HG03196 (cell line): Measurements from ENCODE around the gene VPS54.

Source experiments
- ATAC-seq: cut with Tn5 transposase; IDR thresholded peaks from one replicate; pipeline ENCODE4 v1.9.1; 2021; ENCODE audit not compliant: unreplicated experiment

Gene VPS54

DNA sequence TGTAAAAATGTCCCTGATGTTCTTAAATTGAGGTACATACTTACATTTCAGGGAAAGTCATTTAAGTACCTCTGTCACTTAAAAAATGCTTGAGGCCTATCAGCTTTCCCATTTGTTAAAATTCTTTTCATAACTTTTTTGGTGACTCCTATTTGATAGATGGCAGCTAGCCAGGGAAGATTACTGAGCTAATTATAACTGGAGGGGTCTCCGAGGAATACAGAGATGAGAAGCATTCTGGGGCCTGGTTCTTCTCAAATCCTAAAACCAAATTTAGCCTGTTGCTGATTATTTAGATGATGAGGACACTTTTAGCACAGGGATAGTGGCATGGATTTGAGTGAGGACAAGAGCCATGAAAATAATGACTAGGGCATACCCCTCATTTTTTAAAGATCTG lies 172.7 kb downstream of the VPS54 start:
- no peak for ATAC-seq

DNA sequence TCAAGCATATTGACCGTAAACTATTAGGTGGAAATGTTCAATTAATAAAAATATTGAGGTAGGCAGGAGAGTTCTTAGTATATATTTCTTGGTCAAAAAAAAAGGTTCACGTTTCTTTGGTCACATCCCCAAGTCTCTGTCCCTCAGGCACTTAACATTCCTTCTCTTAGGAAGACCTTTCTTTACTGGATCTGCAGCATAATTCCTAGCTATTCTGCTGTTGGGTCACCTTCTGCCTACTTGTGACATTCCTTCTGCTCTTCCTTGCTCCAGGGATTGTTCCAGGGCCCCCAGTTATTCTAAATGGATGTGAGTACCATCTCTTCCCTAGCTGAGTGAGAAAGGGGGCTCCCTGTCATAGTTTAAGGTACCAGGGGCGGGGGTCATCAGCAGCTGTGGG lies 173.4 kb downstream of the VPS54 start:
- ATAC-seq, result no peak

DNA sequence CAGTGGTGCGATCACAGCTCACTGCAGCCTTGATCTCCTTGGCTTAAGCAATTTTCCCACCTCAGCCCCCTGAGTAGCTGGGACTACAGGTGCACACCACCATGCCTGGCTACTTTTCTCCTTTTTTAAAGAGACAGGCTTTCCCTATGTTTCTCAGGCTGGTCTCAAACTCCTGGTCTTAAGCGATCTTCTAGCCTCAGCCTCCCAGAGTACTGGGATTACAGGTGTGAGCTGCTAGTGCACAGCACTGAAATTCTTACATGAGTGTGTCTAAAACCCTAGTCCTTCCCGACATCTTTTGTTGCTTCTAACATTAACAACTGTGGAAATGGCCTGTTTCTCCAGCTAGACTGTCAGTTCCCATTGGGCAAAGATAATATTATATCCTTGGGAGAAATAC lies 174.6 kb downstream of the VPS54 start:
- ATAC-seq, result no peak

DNA sequence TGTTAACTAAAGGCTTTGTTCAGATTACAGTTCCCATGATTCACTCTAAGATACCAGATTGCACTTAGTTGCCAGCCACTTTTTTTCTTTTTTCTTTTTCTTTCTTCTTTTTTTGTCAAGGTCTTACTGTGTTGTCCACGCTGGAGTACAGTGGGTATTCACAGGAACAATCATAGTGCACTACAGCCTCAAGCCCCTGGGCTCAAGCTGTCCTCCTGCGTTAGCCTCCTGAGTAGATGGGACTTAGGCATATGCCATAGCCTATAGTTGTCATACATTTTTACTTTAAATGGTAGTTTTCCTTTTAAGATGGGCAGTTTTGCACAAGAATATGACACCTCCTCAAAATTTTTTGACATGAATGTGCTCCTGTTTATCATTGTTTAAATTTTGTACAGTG lies 175.4 kb downstream of the VPS54 start:
- ATAC-seq, result no peak

DNA sequence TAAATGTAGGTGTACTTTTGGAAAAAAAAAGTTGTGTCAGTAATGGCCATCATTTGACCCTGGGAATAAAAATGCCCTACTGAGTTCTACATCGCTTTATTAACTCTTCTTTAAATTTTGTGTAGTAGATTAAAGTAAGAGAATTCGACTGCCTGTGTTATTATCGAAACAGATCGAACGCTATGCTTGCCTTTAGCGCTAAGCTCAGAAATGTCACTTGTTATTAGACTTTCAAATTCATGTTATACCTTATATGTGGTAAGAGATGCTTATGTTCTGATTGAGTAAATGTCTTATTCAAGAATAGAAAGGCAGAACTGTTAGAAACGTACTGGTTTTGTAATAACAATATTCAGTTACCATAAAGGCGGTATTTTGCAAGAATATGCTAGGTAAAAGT lies 176.1 kb downstream of the VPS54 start:
- ATAC-seq, result no peak

DNA sequence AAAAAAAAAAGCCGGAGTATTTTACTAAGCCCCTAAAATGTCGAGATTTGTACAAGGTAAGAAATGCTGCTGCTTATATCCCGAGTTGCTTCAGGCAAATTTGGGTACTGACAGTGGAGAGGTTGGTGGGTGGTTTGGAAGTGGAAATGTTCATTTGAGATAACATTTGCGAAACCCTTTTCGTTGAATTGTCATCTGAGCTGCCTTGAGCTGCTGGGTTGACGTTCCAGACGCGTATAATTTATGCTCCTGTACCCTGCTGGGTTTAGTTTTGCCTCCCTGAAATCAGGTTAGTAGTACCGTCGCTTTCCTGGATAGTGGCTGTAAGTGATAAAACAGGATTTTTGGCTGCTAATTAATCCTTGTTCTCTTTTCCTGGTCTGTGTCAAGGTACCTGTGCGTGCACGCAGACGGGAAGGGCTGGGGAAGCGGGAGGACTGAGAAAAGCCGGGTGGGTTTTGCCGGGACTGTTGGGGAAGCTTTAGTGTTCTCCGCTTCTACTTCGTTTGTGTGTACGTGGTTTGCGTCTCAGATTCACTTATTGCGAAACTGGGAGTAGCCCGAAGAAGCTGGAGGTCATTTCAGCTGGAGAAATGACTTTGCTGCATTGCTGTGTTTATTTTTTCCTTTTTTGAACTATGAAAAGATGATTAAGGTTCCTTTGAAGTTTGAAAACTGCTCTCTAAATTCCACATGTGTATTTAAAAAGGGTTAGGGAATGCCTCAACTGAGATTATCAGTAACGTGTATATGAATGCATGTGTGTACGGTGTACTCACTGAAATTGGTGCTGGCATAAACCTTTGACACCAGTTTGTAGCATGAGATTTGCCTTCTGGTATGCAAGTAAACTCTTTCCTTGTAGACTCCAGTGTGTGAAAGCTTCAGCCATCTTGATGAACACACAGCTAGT lies 176.8 kb downstream of the VPS54 start:
- ATAC-seq, result no peak
